DMS53 treated with DMSO at 0.1 percent for 48 hours (cell line): Measurements from ENCODE around the gene PKP4.

Experiments
- DNase-seq: peaks from one replicate; lab custom pipeline; 2025; ENCODE audit not compliant: unreplicated experiment; lab: John Stamatoyannopoulos, UW

Gene PKP4

GRCh38 chr2:158495175-158495574 lies 38.4 kb downstream of the PKP4 start:
- DNase-seq, result no peak

DNA sequence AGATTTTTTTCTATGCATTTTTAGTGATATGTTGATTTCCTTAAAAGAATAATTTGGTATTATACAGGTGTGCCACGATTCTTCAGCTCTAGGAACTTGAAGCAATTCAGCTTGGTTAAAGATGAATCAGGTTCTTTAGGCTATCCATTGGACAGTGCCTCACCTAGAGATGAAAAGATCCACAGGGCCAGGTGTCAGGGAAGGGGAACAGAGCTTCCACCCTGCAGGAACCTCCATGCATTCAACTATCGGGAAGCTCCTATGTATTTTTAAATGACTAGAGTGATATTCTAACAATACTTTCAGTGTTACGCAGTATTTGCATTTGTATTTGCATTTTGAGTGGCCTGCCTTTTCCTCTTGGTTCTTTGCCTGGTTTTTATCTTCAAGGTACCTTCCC lies 40.2 kb downstream of the PKP4 start:
- DNase-seq, result no peak

GRCh38 chr2:158497486-158497885 lies 40.7 kb downstream of the PKP4 start:
- no peak for DNase-seq

DNA sequence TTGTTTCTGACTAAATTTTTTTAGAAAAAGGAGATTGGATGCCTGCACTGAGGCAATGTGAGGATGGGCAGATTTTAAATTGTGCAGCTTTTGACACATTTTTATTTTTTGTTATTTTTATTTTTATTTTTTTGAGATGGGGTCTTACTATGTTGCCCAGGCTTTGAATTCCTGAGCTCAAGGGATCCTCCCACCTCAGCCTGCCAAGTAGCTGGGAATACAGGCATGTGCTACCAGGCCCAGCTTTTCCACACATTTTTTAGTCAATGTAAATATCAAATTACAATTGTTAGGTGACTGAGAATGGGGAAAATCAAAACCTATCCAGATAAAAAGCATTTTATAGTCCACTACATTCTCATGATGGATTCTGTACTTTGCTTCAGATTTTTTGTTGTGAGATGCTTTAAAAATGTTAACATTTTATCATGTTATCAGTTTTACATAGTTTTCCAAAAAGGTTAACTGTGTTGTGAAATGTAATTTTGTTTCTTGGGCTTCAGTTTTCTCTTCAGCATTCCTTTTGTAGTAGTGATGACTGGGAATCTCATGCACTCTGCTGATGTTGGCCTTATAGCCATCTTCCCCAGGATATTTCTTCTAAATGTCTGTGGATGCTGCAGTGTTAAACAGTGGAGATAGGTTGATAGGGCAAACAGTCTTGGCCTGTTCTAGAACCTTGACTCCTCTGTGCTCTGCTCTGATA lies 41.4 kb downstream of the PKP4 start:
- DNase-seq, result no peak

- DNase-seq, result no peak
Measured at GRCh38 chr2:158498749-158499136, 42.0 kb downstream of the PKP4 start.

GRCh38 chr2:158499383-158499782 lies 42.6 kb downstream of the PKP4 start:
- no peak for DNase-seq

DNA sequence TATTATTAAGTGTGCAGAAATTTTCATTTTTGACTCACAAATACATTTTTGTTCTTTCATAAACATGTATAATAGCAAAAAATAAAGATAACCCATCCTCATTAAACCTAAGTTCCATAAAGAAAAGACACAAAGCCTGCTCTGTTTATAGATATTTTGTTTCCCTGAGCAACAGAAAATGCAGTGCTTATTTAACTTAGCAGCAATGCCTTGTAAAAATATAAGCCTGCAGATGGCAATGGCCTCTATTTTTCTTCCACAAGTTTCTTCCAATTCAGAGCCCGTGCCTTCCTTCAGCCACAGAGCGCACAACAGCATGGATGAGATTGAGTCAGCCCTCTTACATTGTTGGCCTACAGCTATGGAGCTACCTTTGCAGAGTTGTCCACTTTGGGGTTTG lies 43.6 kb downstream of the PKP4 start:
- no peak for DNase-seq

- DNase-seq, result no peak
Measured at GRCh38 chr2:158501301-158501700, 44.5 kb downstream of the PKP4 start.

DNA sequence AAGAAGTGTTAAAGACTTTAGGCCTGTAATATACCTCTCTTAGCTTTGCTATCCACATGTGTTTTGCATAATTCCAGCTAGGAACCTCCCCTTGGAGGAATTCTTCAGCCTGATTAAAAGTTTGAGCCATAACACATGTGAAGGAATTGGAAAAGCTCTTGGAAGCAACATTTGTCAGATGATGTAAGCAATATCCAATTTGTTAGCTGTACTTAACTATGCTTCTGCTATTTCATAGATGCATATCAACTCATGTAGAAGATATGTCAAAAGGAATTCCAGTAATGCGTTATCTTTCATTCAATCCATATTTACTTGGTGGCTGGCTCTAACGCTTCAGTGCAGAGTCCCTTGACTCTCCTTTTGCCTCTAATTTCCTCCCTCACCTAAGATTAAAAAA lies 46.2 kb downstream of the PKP4 start:
- no peak for DNase-seq

DNA sequence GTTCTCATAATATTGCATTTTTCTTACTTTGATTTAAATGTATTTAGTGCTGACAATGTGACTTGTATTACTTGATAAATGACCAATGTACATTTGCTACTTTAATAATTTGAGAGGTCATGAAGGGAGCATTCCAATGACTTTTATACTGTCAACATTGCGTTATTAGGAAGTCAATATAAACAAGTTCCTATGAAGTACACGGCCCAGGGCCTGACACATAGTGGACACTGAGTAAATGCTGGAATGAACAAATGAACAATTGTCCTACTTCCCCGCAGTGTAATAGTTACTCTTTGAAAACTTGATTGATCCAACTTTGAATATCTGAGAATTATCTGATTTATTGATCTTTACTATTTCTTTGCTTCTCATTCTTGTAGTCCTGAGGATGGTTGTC lies 47.3 kb downstream of the PKP4 start:
- DNase-seq, result no peak

- no peak for DNase-seq
Measured at GRCh38 chr2:158505448-158505934, 48.7 kb downstream of the PKP4 start.

GRCh38 chr2:158507141-158507540 lies 50.4 kb downstream of the PKP4 start:
- DNase-seq, result peak; percentile 24

- no peak for DNase-seq
Measured at GRCh38 chr2:158507679-158508078, 50.9 kb downstream of the PKP4 start.

DNA sequence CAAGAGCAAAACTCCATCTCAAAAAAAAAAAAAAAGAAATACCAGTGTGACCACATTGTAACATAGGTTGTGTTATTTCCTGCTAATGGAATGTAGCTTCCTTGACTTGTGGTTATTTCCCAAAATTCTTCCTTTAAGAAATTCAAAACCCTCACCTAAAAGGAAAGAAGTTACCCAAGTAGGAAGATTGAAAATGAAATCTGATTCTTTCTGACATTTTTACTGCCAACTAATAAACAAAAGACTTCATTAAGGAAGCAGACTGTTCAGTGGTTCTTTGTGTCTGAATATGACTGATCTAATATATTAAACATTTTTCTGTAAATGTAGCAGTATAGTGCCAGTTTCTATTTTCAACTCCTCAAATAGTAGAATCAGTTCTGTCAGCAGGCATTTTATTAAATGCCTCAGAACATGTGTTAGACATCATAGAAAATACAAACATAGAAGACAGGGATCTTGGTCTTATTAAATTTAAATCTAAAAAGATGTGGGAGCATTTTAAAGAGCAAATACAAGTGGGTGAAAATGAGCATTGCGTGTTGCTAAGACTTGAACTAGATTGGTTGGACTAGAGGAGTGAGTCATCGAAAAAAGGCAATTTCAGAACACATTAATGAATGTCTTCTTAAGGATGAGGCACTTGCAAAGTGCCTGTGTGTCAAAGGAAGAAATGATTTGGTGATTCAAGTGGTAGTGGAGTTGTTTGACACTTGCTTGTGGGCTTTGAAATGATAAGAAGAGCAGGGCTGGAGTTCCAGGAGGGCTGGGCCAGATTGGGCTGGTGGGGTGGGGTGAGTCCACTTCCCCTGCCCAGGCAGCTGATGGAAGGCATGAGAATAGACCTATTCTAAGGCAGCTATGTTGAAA lies 53.4 kb downstream of the PKP4 start:
- DNase-seq, result no peak

DNA sequence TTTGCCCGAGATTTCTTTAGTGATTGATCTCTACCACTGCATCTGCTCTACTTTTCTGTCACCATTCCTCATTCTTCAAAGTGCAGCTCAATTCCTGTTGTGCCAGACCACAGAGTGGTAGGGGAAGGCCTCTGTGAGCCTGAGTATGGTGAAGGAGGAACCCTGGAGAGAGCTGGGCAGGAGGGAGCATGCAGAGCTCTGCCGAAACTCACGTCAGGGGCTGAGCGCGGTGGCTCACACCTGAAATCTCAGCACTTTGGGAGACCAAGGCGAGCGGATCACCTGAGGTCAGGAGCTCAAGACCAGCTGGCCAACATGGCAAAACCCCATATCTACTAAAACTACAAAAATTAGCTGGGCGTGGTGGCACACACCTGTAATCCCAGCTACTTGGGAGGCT lies 54.1 kb downstream of the PKP4 start:
- no peak for DNase-seq

- no peak for DNase-seq
Measured at GRCh38 chr2:158511706-158512105, 55.0 kb downstream of the PKP4 start.

DNA sequence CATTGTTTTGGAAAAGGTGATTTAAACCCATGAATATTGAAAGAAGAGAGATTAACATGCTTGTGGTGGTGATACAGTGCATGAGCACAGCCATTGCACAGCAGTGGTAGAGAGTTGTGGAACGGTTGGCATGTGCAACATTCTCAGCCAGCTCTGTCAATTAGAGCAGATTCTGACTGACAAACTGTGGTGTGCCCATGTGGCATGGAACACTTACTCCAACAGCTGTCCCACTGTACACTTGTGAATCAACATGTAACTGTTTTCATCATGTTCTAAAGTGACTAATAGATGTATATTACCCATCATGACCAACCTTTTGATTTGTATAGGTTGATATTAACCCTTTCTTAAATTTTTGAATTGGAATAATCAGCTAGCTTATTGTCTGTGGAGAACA lies 55.6 kb downstream of the PKP4 start:
- no peak for DNase-seq

GRCh38 chr2:158513841-158514240 lies 57.1 kb downstream of the PKP4 start:
- DNase-seq, result no peak

DNA sequence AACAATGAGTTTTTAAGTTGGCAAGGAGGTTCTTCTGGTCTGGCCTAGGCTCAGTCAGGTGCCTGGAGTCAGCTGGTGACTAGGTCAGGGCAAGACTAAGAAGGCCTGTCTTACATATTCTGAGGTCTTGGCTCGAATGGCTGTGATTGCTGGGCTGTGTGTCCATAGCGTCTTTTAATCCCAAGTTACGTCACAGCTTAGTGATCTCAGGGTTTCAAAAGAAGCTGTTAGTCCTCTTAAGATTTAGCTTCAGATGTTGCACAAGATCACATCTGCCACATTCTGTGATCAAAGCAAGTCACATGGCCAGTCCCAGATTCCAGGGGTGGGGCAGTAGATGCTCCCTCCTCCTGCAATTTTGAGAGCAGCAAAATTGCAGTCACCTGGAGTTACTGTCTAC lies 61.3 kb downstream of the PKP4 start:
- DNase-seq, result no peak

DNA sequence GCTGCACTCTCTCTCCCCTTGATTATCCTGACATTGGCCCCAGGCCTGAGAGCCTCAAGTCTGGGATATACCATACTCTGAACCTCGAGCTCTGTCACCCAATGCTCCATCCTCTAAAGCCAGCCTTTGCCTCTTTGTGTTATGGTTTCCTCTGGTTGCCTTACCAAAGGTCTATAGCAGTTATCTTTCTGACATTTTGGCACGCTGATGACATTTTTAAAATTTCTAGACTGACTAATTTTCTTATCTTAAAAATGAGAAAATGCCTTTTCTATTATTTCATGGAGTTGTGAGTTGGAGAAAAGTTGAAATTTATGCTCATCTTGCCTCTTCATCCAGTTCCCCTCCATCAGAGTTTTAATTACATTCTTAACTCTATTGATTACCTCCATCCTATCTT lies 62.7 kb downstream of the PKP4 start:
- no peak for DNase-seq

GRCh38 chr2:158529379-158530259 lies 72.9 kb downstream of the PKP4 start:
- no peak for DNase-seq
